IMR-90 (cell line): ENCODE data around the gene RC3H1. TPM values are rescaled to one million over a fixed set of nuclear protein-coding genes. Genes with fewer than 3 reads are reported as not detected.

ENCODE experiments used
- ATAC-seq: fragments of 200-7000 bp; cut with Tn5 transposase; 2 replicates; pipeline ENCODE4 v1.9.1; 2020; ENCODE audit warnings: low read depth, mild to moderate bottlenecking, moderate library complexity
- BruUV-seq: library from RNA; stranded (reverse); fragments of 400-500 nt; replicated peaks from 2 replicates; lab custom pipeline; 2021; lab: Mats Ljungman, UMichigan
- CTCF ChIA-PET: fragments of 300-600 bp; formaldehyde crosslinking; extraction: SDS; loops from one replicate; lab custom pipeline; 2021; ENCODE audit warnings: antibody characterized with exemption; lab: Yijun Ruan, JAX
- POLR2A ChIA-PET: fragments of 300-600 bp; sonication (Branson Sonifier 250); formaldehyde crosslinking; loops from one replicate; lab custom pipeline; 2022; ENCODE audit warnings: antibody characterized with exemption; ENCODE audit not compliant: unreplicated experiment; lab: Charles Lee
- DNase-seq: peaks from one replicate; pipeline ENCODE4 v3.0.0; 2013
- H2AFZ ChIP-seq: replicated peaks from 2 replicates; pipeline ENCODE3; 2013; ENCODE audit warnings: low read length, mild to moderate bottlenecking; ENCODE audit not compliant: poor library complexity
- H2AK5ac ChIP-seq: 2 replicates; pipeline ENCODE4 v1.6.1; 2013; ENCODE audit warnings: low read depth, low read length, inconsistent platforms
- H2AK9ac ChIP-seq: replicated peaks from 2 replicates; pipeline ENCODE3; 2013; ENCODE audit warnings: mild to moderate bottlenecking, low read depth, low read length, moderate library complexity; ENCODE audit not compliant: poor library complexity
- H2BK120ac ChIP-seq: 2 replicates; pipeline ENCODE4 v1.6.1; 2013; ENCODE audit warnings: low read depth, low read length, inconsistent platforms
- H2BK15ac ChIP-seq: 3 replicates; pipeline ENCODE4 v1.6.1; 2013; ENCODE audit warnings: low read depth, low read length, inconsistent platforms
- H2BK20ac ChIP-seq: 2 replicates; pipeline ENCODE4 v1.6.1; 2013; ENCODE audit warnings: low read depth, mild to moderate bottlenecking, inconsistent platforms, low read length, moderate library complexity
- H2BK5ac ChIP-seq: 2 replicates; pipeline ENCODE4 v1.6.1; 2013; ENCODE audit warnings: mild to moderate bottlenecking, low read depth, low read length, inconsistent platforms; ENCODE audit not compliant: poor library complexity, severe bottlenecking
- H3K14ac ChIP-seq: replicated peaks from 2 replicates; pipeline ENCODE4 v1.6.1; 2013; ENCODE audit warnings: low read depth, low read length, inconsistent platforms
- H3K18ac ChIP-seq: 2 replicates; pipeline ENCODE4 v1.6.1; 2013; ENCODE audit warnings: low read depth, low read length, control low read depth
- H3K23ac ChIP-seq: 2 replicates; pipeline ENCODE4 v1.6.1; 2013; ENCODE audit warnings: low read depth, low read length, inconsistent platforms
- H3K27ac ChIP-seq: 2 replicates; pipeline ENCODE4 v1.5.1; 2013; ENCODE audit warnings: mild to moderate bottlenecking, control low read depth, low read length; ENCODE audit not compliant: insufficient read depth
- H3K27me3 ChIP-seq: 2 replicates; pipeline ENCODE4 v1.6.1; 2013; ENCODE audit warnings: low read length; ENCODE audit not compliant: control insufficient read depth, insufficient read depth
- H3K36me3 ChIP-seq: 2 replicates; pipeline ENCODE4 v1.6.1; 2013; ENCODE audit warnings: low read length, mixed read lengths; ENCODE audit not compliant: control insufficient read depth, insufficient read depth
- H3K4ac ChIP-seq: 2 replicates; pipeline ENCODE4 v1.6.1; 2013; ENCODE audit warnings: low read depth, low read length, inconsistent platforms
- H3K4me1 ChIP-seq: 2 replicates; pipeline ENCODE4 v1.6.1; 2013; ENCODE audit warnings: low read length, mixed read lengths; ENCODE audit not compliant: control insufficient read depth, insufficient read depth
- H3K4me2 ChIP-seq: 2 replicates; pipeline ENCODE4 v1.6.1; 2013; ENCODE audit warnings: low read depth, mild to moderate bottlenecking, control low read depth, low read length, moderate library complexity
- H3K4me3 ChIP-seq: 2 replicates; pipeline ENCODE4 v1.5.1; 2013; ENCODE audit warnings: low read depth, mild to moderate bottlenecking, control low read depth, low read length, moderate library complexity; ENCODE audit not compliant: insufficient read depth
- H3K56ac ChIP-seq: 2 replicates; pipeline ENCODE4 v1.6.1; 2013; ENCODE audit warnings: low read length, inconsistent platforms; ENCODE audit not compliant: insufficient read depth; ENCODE audit errors: extremely low read depth
- H3K79me1 ChIP-seq, 2 experiments: 2 replicates each; pipeline ENCODE4 v1.6.1; 2013; ENCODE audit warnings: low read length in 2 of 2, inconsistent platforms in 1 of 2, low read depth in 1 of 2
- H3K9ac ChIP-seq: 2 replicates; pipeline ENCODE4 v1.6.1; 2013; ENCODE audit warnings: low read depth, low read length, control low read depth
- H3K9me1 ChIP-seq: 2 replicates; pipeline ENCODE4 v1.6.1; 2013; ENCODE audit warnings: low read length, inconsistent platforms; ENCODE audit not compliant: insufficient read depth
- H3K9me3 ChIP-seq: 2 replicates; pipeline ENCODE4 v1.6.1; 2013; ENCODE audit warnings: low read length; ENCODE audit not compliant: control insufficient read depth, insufficient read depth
- H4K20me1 ChIP-seq: 2 replicates; pipeline ENCODE4 v1.6.1; 2013; ENCODE audit warnings: low read length, inconsistent platforms; ENCODE audit not compliant: insufficient read depth
- H4K5ac ChIP-seq: 2 replicates; pipeline ENCODE4 v1.6.1; 2013; ENCODE audit warnings: mild to moderate bottlenecking, low read depth, low read length, control low read depth
- H4K8ac ChIP-seq, 2 experiments: 2 replicates each; pipeline ENCODE4 v1.6.1; 2013; ENCODE audit warnings: low read depth in 2 of 2, low read length in 2 of 2, control low read depth in 1 of 2, inconsistent platforms in 1 of 2
- H4K91ac ChIP-seq: 2 replicates; pipeline ENCODE4 v1.6.1; 2013; ENCODE audit warnings: low read depth, low read length, inconsistent platforms; ENCODE audit not compliant: insufficient read depth
- CHD1 ChIP-seq: IDR thresholded peaks from 2 replicates; pipeline ENCODE4 v1.6.1; 2012; ENCODE audit warnings: low read depth, low read length, improper control_type of control experiment
- MAFK ChIP-seq: IDR thresholded peaks from 2 replicates; pipeline ENCODE4 v1.6.1; 2012; ENCODE audit warnings: low read depth, low read length, improper control_type of control experiment
- MXI1 ChIP-seq: IDR thresholded peaks from 2 replicates; pipeline ENCODE4 v1.6.1; 2012; ENCODE audit warnings: low read depth, mild to moderate bottlenecking, low read length, moderate library complexity, borderline replicate concordance
- RAD21 ChIP-seq: IDR thresholded peaks from 2 replicates; pipeline ENCODE4 v1.6.1; 2012; ENCODE audit warnings: low read length, improper control_type of control experiment
- WGBS, 2 experiments: methylation state at CpG; one replicate each; pipeline versions ENCODE4 v1.1.5 to v1.1.7; 2013; ENCODE audit warnings: missing lambda C conversion rate in 2 of 2; ENCODE audit not compliant: insufficient read length in 1 of 2; ENCODE audit errors: extremely low coverage in 2 of 2; 5-methylcytosine and 5-hydroxymethylcytosine counted together
- dilution Hi-C: fragments of 300-500 bp; cut with HindIII; formaldehyde crosslinking; loops from one replicate; pipeline ENCODE4 v1.14.3; 2018; ENCODE audit warnings: low sequenced_read_pairs; ENCODE audit not compliant: unreplicated experiment
- in situ Hi-C: fragments of 300-500 bp; cut with MboI; formaldehyde crosslinking; loops from 3 replicates; pipeline ENCODE4 v1.14.3; 2019; ENCODE audit warnings: low sequenced_read_pairs, inconsistent platforms, mixed read lengths
- intact Hi-C: fragments of 100-400 bp; cut with micrococcal nuclease; formaldehyde crosslinking; loops from 2 replicates; pipeline ENCODE4 v1.10.0; 2022
- polyA plus RNA-seq, 3 experiments: library from polyadenylated mRNA; depleted of rRNA; stranded (reverse); fragments of >200 nt; gene quantifications; 2 replicates each; pipeline ENCODE4 v1.2.3, GENCODE V29; 2012; ENCODE audit warnings: low replicate concordance in 1 of 3
- total RNA-seq: library from RNA; depleted of rRNA; stranded (reverse); fragments of >200 nt; gene quantifications from 2 replicates; pipeline ENCODE4 v1.2.3, GENCODE V29; 2012

Gene RC3H1
- total and polyA plus RNA-seq, 2 of the 4 experiments (the other 2 are of a cell fraction): 5.1 to 39.3 TPM

- no CpG with 5 or more reads among the region's 3 CpGs for WGBS, 2 experiments
- CTCF ChIA-PET: no interaction called here
- BruUV-seq: no TSS peak
These were observed 35.2 kb downstream of the RC3H1 start for GRCh38 chr1:173986951-173987350.

More at GRCh38 chr1:173986951-173987350, 35.2 kb downstream of the RC3H1 start:
- no peak overlapping the region for H4K8ac ChIP-seq
- H2BK5ac ChIP-seq: no peak overlapping the region
- no peak overlapping the region for H4K91ac ChIP-seq
- H3K79me1 ChIP-seq: peaks cover 18 to 32% of the 10 kb centered on the region in 2 experiments
- H3K4me3 ChIP-seq: no peak overlapping the region
- H4K5ac ChIP-seq: no peak overlapping the region
- H3K23ac ChIP-seq: no peak overlapping the region
- H3K27me3 ChIP-seq: no peaks in the 10 kb centered on the region
- H4K20me1 ChIP-seq: peaks cover 5% of the 10 kb centered on the region; the same call in 1 of the 2 replicates
- in situ Hi-C loops: no loop called here
- H2AK9ac ChIP-seq: no peak overlapping the region
- no peak overlapping the region for H3K4ac ChIP-seq
- no peak overlapping the region for H3K27ac ChIP-seq
- intact Hi-C loops: no loop called here
- TF ChIP-seq CHD1: no peak
- TF ChIP-seq MXI1: no peak
- TF ChIP-seq MAFK: no peak
- TF ChIP-seq RAD21: no peak
- no peak overlapping the region for H3K4me2 ChIP-seq
- H3K56ac ChIP-seq: no peak overlapping the region
- DNase-seq (no peak), ATAC-seq (no peak)
- H3K4me1 ChIP-seq: no peaks in the 10 kb centered on the region
- no peak overlapping the region for H3K18ac ChIP-seq
- H2BK120ac ChIP-seq: no peak overlapping the region
- H3K9ac ChIP-seq: no peak overlapping the region
- H3K9me1 ChIP-seq: peaks cover 3% of the 10 kb centered on the region; the same call in 1 of the 2 replicates
- H3K36me3 ChIP-seq: peaks cover 33% of the 10 kb centered on the region
- H3K14ac ChIP-seq: no peak overlapping the region
- no peaks in the 10 kb centered on the region for H3K9me3 ChIP-seq
- no peak overlapping the region for H2AK5ac ChIP-seq
- H2BK15ac ChIP-seq: no peak overlapping the region
- POLR2A ChIA-PET: no interaction called here
- no peak overlapping the region for H2BK20ac ChIP-seq
- dilution Hi-C loops: no loop called here
- no peak overlapping the region for H2AFZ ChIP-seq
